ENCODE data around the gene IQCM.

DNA sequence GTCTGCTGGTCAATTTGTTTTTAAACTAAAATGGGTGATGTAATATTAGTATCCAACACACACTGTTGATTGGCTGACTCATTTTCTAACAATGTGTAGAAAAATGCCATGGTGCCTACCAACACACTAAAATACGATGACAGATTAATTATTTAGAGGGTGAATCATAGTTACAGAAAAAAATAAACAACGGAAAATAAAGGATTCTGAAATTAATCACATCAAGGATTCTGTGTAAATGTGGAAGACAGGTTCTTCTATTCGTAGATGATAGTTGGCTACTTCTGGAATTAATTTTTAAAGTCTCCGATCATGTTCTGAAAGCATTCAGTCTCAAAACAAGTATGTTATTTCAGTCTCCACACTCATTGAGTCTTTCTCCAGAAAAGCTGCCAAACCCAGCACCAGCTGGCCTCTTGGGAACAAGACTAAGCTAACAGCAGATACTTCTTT lies 8.2 kb upstream of the IQCM start:
- TF ChIP-seq, protein P1, sequence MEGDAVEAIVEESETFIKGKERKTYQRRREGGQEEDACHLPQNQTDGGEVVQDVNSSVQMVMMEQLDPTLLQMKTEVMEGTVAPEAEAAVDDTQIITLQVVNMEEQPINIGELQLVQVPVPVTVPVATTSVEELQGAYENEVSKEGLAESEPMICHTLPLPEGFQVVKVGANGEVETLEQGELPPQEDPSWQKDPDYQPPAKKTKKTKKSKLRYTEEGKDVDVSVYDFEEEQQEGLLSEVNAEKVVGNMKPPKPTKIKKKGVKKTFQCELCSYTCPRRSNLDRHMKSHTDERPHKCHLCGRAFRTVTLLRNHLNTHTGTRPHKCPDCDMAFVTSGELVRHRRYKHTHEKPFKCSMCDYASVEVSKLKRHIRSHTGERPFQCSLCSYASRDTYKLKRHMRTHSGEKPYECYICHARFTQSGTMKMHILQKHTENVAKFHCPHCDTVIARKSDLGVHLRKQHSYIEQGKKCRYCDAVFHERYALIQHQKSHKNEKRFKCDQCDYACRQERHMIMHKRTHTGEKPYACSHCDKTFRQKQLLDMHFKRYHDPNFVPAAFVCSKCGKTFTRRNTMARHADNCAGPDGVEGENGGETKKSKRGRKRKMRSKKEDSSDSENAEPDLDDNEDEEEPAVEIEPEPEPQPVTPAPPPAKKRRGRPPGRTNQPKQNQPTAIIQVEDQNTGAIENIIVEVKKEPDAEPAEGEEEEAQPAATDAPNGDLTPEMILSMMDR (optimal IDR thresholded peaks at IDR 0.05 in 1 of 3, IDR thresholded peaks at IDR 0.05 in 1 of 3, conservative IDR thresholded peaks at IDR 0.05 in 1 of 3; ENCODE audit: extremely low read depth in 1 of 3, insufficient read depth in 2 of 3, low read length in 3 of 3), result no peak
- TF ChIP-seq EZH2 (IDR thresholded peaks at IDR 0.05; ENCODE audit: low read length), result no peak
